Lung (tissue), 12 donors: Measurements from ENCODE around the gene SDK2. TPM values are rescaled to one million over a fixed set of nuclear protein-coding genes. Genes with fewer than 3 reads are reported as not detected.

Experiments used
- ATAC-seq: fragments of 200-7000 bp; cut with Tn5 transposase; one replicate; pipeline ENCODE4 v1.9.1; 2020; ENCODE audit warnings: moderate number of reproducible peaks; ENCODE audit not compliant: insufficient read depth, low FRiP score
- DNase-seq, 3 donors: peaks; one replicate each; pipeline ENCODE4 v3.0.0-alpha.2; 2013 to 2017
- H3K27ac ChIP-seq, 2 donors: one replicate each; pipeline ENCODE4 v1.5.1; 2013; ENCODE audit warnings: mild to moderate bottlenecking in 2 of 2, moderate library complexity in 2 of 2, control low read depth in 1 of 2, inconsistent platforms in 1 of 2, low read depth in 1 of 2, low read length in 1 of 2
- H3K27me3 ChIP-seq, 3 donors: one replicate each; pipeline ENCODE4 v1.5.1; 2013; ENCODE audit warnings: low read length in 2 of 3; ENCODE audit not compliant: control insufficient read depth in 3 of 3, insufficient read depth in 3 of 3
- H3K36me3 ChIP-seq, 4 donors: one replicate each; pipeline ENCODE4 v1.5.1; 2013; ENCODE audit warnings: low read length in 4 of 4, mild to moderate bottlenecking in 1 of 4, moderate library complexity in 1 of 4; ENCODE audit not compliant: control insufficient read depth in 4 of 4, insufficient read depth in 4 of 4
- H3K4me1 ChIP-seq, 5 donors: one replicate each; pipeline ENCODE4 v1.5.1; 2013; ENCODE audit warnings: low read length in 5 of 5, mild to moderate bottlenecking in 2 of 5, moderate library complexity in 1 of 5; ENCODE audit not compliant: control insufficient read depth in 5 of 5, insufficient read depth in 5 of 5
- H3K4me3 ChIP-seq: one replicate; pipeline ENCODE4 v1.5.1; 2013; ENCODE audit warnings: mild to moderate bottlenecking, control low read depth, moderate library complexity
- H3K9ac ChIP-seq, 2 donors: one replicate each; pipeline ENCODE4 v1.5.1; 2013; ENCODE audit warnings: low read length in 2 of 2, control low read depth in 1 of 2; ENCODE audit not compliant: insufficient read depth in 1 of 2
- H3K9me3 ChIP-seq, 4 donors: one replicate each; pipeline ENCODE4 v1.5.1; 2013; ENCODE audit warnings: low read length in 3 of 4, mild to moderate bottlenecking in 1 of 4, moderate library complexity in 1 of 4; ENCODE audit not compliant: control insufficient read depth in 4 of 4, insufficient read depth in 3 of 4
- CTCF ChIP-seq: IDR thresholded peaks from 2 replicates; pipeline ENCODE4 v1.5.1; 2012; ENCODE audit warnings: mild to moderate bottlenecking; ENCODE audit errors: control extremely low read depth, extremely low read depth
- WGBS, 2 donors: extraction: QIAGEN DNeasy Blood & Tissue Kit; methylation state at CpG; one replicate each; pipeline ENCODE4 v1.1.7; 2013; 5-methylcytosine and 5-hydroxymethylcytosine counted together
- polyA plus RNA-seq, 2 donors: library from polyadenylated mRNA; stranded (reverse); fragments of 200-250 nt; gene quantifications; one replicate each; pipeline ENCODE4 v1.2.1, GENCODE V29; 2013
- total RNA-seq, 2 donors: library from RNA; depleted of rRNA in 1 of 2; stranded (reverse); fragments of >200 nt in 1 of 2; gene quantifications; one replicate each; pipeline ENCODE4 v1.2.1, GENCODE V29; 2014 to 2021
- donor health status: control.
- donor health status: control.
- donor health status: Bipolar disorder and iron deficiency.
- donor health status: healthy.
- donor health status: DM: yes; HTN: yes; CAD: no.

Gene SDK2
- total and polyA plus RNA-seq, 4 donors, result 0.91 to 41.7 (median 4.3) TPM

GRCh38 chr17:73612031-73612472 lies 32.2 kb downstream of the SDK2 start:
- H3K27ac ChIP-seq, result no peak overlapping the region
- H3K4me3 ChIP-seq, result no peak overlapping the region
- DNase-seq (no peak), ATAC-seq (no peak)
- H3K9me3 ChIP-seq, result no peaks in the 10 kb centered on the region
- 73 to 86% methylated on average over 14 of the region's 14 CpGs for WGBS, 2 donors
- TF ChIP-seq CTCF, result no peak
- H3K36me3 ChIP-seq, result no peaks in the 10 kb centered on the region
- H3K9ac ChIP-seq, result no peak overlapping the region
- H3K27me3 ChIP-seq, result peaks cover 0 to 8% (median 0%) of the 10 kb centered on the region in 3 donors
- H3K4me1 ChIP-seq, result peaks cover 0 to 60% (median 12%) of the 10 kb centered on the region in 5 donors

DNA sequence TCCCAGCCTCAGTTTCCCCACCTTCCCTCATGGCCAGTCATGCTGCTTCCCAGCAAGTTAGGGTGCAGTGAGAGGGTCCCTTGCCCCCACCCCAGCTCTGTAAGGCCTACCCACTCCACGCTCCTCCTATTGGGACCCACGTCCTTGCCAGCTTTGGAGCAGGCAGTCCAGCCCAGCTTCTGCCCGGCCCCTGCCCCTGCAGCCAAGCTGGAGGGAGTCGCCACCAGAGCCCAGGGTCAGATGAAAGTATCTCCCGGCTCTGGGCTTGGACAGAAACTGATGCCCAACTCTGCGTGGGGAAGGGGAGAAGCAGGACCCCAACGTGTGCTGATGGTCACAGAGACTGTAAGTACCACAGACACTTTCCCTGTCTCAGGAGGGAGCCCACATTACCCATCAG lies 32.6 kb downstream of the SDK2 start:
- Histone ChIP-seq H3K9me3 (no peaks in the 10 kb centered on the region), H3K9ac (no peak overlapping the region), H3K4me1 (peaks cover 0 to 57% (median 12%) of the 10 kb centered on the region in 5 donors), H3K27ac (no peak overlapping the region), H3K27me3 (peaks cover 0 to 8% (median 0%) of the 10 kb centered on the region in 3 donors), H3K4me3 (no peak overlapping the region), H3K36me3 (no peaks in the 10 kb centered on the region)
- DNase-seq (no peak), ATAC-seq (no peak)
- no peak for TF ChIP-seq CTCF
- WGBS, 2 donors, result 82 to 90% methylated on average over 6 to 7 of the region's 7 CpGs

DNA sequence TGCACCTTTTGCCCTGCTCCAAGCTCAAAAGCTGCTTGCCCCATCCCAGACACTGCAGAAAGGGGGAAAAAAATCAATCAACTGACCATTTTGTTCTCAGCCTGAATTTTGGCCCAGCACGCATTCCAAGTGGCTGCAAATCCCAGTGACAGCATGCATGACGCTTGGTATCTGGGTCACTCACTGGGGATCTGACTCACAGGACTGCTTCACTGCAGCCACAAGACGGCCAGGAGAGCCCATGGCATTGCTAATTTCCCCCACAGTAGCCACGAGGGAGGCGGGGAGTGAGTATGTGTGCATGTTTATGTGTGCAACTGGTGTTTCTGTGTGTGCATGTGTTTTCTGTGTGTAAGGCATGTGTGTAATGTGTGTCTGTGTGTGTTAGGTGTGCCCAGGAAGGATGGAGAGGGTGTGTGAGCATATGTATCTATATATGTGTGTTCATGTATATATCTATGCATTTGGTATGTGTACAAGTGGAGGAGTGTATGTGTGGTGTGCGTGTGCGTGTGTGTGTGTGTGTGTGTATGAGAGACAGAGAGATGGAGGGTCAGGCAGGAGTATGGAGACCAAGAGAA lies 33.8 kb downstream of the SDK2 start:
- no peak for ATAC-seq
- peaks cover 0 to 51% (median 6%) of the 10 kb centered on the region in 5 donors for H3K4me1 ChIP-seq
- H3K27ac ChIP-seq, result no peak overlapping the region
- no peaks in the 10 kb centered on the region for H3K36me3 ChIP-seq
- no peak overlapping the region for H3K4me3 ChIP-seq
- 77 to 79% methylated on average over 7 of the region's 7 CpGs for WGBS, 2 donors
- no peaks in the 10 kb centered on the region for H3K9me3 ChIP-seq
- DNase-seq, result no peak
- peaks cover 0 to 8% (median 0%) of the 10 kb centered on the region in 3 donors for H3K27me3 ChIP-seq
- TF ChIP-seq CTCF, result no peak
- no peak overlapping the region for H3K9ac ChIP-seq

GRCh38 chr17:73609758-73610157 lies 34.5 kb downstream of the SDK2 start:
- ATAC-seq, result no peak
- 79 to 87% methylated on average over 7 of the region's 7 CpGs for WGBS, 2 donors
- no peaks in the 10 kb centered on the region for H3K9me3 ChIP-seq
- H3K4me3 ChIP-seq, result no peak overlapping the region
- H3K27ac ChIP-seq, result no peak overlapping the region
- no peaks in the 10 kb centered on the region for H3K36me3 ChIP-seq
- peaks cover 0 to 46% (median 5%) of the 10 kb centered on the region in 5 donors for H3K4me1 ChIP-seq
- peaks cover 0 to 8% (median 0%) of the 10 kb centered on the region in 3 donors for H3K27me3 ChIP-seq
- DNase-seq, result no peak
- H3K9ac ChIP-seq, result no peak overlapping the region
- TF ChIP-seq CTCF, result no peak
